ENCODE results near the gene PDZD7.
"Not testable (repeated sequence)": the region's sequence is repeated elsewhere in the genome, so short reads cannot be mapped to it uniquely, and the experiment has no call there.

- not testable (repeated sequence) for TF ChIP-seq EZH2 (IDR thresholded peaks at IDR 0.05; ENCODE audit: borderline replicate concordance, insufficient read depth, low read length, poor library complexity, severe bottlenecking); CTCF (IDR thresholded peaks at IDR 0.05; ENCODE audit: poor library complexity, severe bottlenecking); RAD21 (conservative IDR thresholded peaks at IDR 0.05); EP300 (conservative IDR thresholded peaks at IDR 0.05; ENCODE audit: poor library complexity, severe bottlenecking); SMC3 (conservative IDR thresholded peaks at IDR 0.05; ENCODE audit: poor library complexity); TAF1 (IDR thresholded peaks at IDR 0.05; ENCODE audit: low read depth)
Measured at GRCh38 chr10:100975397-100975796, 55.5 kb downstream of the PDZD7 start.

All from neural cell (in vitro differentiated cells).